Progenitor cell of endocrine pancreas (in vitro differentiated cells): ENCODE results near the gene SH3GLB2. TPM values are rescaled to one million over a fixed set of nuclear protein-coding genes. Genes with fewer than 3 reads are reported as not detected.

Experiments used
- DNase-seq: peaks from one replicate; pipeline ENCODE4 v3.0.0; 2021; ENCODE audit warnings: low spot score; ENCODE audit not compliant: unreplicated experiment
- H3K27ac Mint-ChIP-seq: 2 replicates; pipeline ENCODE4 v1.8.0; 2021; ENCODE audit warnings: mild to moderate bottlenecking, moderate library complexity, mixed read lengths
- H3K27me3 Mint-ChIP-seq: 2 replicates; pipeline ENCODE4 v1.8.0; 2021; ENCODE audit warnings: mixed read lengths
- H3K36me3 Mint-ChIP-seq: 2 replicates; pipeline ENCODE4 v1.8.0; 2022; ENCODE audit warnings: mixed read lengths; ENCODE audit not compliant: insufficient read depth
- H3K4me1 Mint-ChIP-seq: 2 replicates; pipeline ENCODE4 v1.8.0; 2021; ENCODE audit warnings: low read depth, mixed read lengths
- H3K4me3 Mint-ChIP-seq: 2 replicates; pipeline ENCODE4 v1.8.0; 2021; ENCODE audit warnings: low read depth, mild to moderate bottlenecking, moderate library complexity, mixed read lengths
- H3K9me3 Mint-ChIP-seq: 2 replicates; pipeline ENCODE4 v1.8.0; 2021; ENCODE audit warnings: low read depth, mixed read lengths
- CTCF ChIP-seq: fragments of 200-600 bp; sonication (generic); IDR thresholded peaks from one replicate; pipeline ENCODE4 v1.5.0; 2021; ENCODE audit warnings: antibody characterized with exemption, mild to moderate bottlenecking; ENCODE audit not compliant: unreplicated experiment
- total RNA-seq: library from RNA; stranded (reverse); gene quantifications from 2 replicates; pipeline ENCODE4 v1.2.1, GENCODE V29; 2021

Gene SH3GLB2
- total RNA-seq, 1 donor from 2014 or later: 183 TPM

DNA sequence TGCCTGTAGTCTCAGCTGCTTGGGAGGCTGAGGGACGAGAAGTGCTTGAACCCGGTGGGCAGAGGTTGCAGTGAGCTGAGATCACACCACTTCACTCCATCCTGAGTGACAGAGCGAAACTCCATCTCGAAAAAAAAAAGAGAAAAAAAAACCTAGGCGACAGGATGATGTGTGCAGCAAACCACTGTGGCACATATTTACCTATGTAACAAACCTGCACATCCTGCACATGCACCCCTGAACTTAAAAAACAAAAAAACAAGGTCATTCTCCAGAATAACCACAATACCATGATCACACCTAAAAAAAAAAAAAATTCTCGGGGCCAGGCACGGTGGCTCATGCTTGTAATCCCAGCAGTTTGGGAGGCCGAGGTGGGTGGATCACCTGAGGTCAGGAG, 45.3 kb upstream of the SH3GLB2 start:
- H3K36me3 Mint-ChIP-seq: peaks cover 2% of the 10 kb centered on the region
- no peak for TF ChIP-seq CTCF
- H3K4me3 Mint-ChIP-seq: no peak overlapping the region
- no peaks in the 10 kb centered on the region for H3K27me3 Mint-ChIP-seq
- DNase-seq: no peak
- H3K9me3 Mint-ChIP-seq: no peaks in the 10 kb centered on the region
- H3K4me1 Mint-ChIP-seq: no peaks in the 10 kb centered on the region
- H3K27ac Mint-ChIP-seq: no peak overlapping the region

DNA sequence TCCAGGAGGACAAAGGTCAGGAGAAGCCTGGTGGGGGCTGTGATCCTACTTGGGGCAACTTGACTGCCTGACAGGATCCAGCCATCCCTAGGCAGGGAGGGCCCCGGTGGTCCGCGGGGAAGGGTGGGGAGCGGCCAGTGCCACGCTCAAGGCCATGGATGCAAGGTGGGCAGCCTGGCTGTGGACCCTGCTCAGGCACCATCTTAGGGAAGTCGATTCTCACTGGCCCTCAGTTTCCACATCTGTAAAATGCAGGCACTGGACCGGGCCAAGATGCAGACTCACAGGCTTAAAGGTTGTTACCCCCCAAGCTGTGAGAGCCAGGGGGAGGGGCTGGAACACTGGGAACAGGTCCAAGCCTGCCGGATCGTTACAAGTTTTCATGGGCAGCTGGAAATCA, 44.0 kb upstream of the SH3GLB2 start:
- Mint-ChIP-seq H3K4me3 (no peak overlapping the region), H3K9me3 (no peaks in the 10 kb centered on the region), H3K4me1 (no peaks in the 10 kb centered on the region), H3K27ac (peak overlapping the region; percentile 16), H3K36me3 (peaks cover 2% of the 10 kb centered on the region), H3K27me3 (no peaks in the 10 kb centered on the region)
- DNase-seq: no peak
- TF ChIP-seq CTCF: no peak

- no peak for TF ChIP-seq CTCF
- no peak for DNase-seq
- no peaks in the 10 kb centered on the region for H3K4me1 Mint-ChIP-seq
- H3K4me3 Mint-ChIP-seq: no peak overlapping the region
- H3K9me3 Mint-ChIP-seq: no peaks in the 10 kb centered on the region
- H3K27ac Mint-ChIP-seq: peak overlapping the region; percentile 16
- no peaks in the 10 kb centered on the region for H3K27me3 Mint-ChIP-seq
- peaks cover 2% of the 10 kb centered on the region for H3K36me3 Mint-ChIP-seq
Measured at GRCh38 chr9:129071526-129072126, 43.5 kb upstream of the SH3GLB2 start.

- no peak overlapping the region for H3K27ac Mint-ChIP-seq
- TF ChIP-seq CTCF: no peak
- H3K9me3 Mint-ChIP-seq: no peaks in the 10 kb centered on the region
- no peak for DNase-seq
- H3K4me3 Mint-ChIP-seq: no peak overlapping the region
- no peaks in the 10 kb centered on the region for H3K27me3 Mint-ChIP-seq
- H3K36me3 Mint-ChIP-seq: peaks cover 2% of the 10 kb centered on the region
- no peaks in the 10 kb centered on the region for H3K4me1 Mint-ChIP-seq
Measured at GRCh38 chr9:129070696-129071525, 42.8 kb upstream of the SH3GLB2 start.

DNA sequence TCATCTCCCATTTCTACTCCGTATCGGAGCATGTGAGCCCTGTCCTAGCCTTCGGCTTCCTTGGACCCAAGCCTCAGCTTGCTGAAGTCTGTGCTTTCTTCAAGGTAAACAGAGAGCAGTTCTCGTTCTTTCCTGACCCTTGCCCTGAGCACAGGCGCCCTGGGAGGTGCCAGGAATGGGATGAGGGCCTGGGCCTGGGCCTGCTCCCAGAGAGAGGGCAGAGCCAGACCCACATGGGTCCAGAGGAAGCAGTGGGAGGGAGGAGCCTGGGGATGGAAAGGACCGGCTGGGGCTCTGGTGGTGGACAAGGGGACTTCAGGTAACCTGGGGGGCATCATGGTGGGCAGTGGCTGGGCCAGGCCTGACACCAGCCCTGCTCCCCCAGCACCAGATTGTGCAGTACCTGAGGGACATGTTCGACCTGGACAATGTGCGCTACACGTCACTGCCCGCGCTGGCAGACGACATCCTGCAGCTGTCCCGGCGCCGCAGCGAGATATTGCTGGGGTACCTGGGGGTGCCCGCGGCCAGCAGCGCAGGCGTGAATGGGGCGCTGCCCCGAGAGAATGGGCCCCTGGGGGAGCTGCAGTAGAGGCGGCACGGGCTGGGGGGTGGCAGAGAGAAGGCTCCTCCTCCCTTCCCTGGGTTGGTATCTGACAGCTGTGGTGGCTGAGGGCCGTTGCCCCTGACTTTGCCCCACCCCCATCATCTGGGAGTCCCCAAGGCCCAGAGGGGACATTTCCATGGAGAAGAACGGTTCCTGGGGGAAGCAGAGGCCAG, 41.9 kb upstream of the SH3GLB2 start:
- H3K4me1 Mint-ChIP-seq: no peaks in the 10 kb centered on the region
- TF ChIP-seq CTCF: no peak
- no peak for DNase-seq
- no peak overlapping the region for H3K27ac Mint-ChIP-seq
- no peaks in the 10 kb centered on the region for H3K9me3 Mint-ChIP-seq
- H3K36me3 Mint-ChIP-seq: peaks cover 5% of the 10 kb centered on the region
- no peak overlapping the region for H3K4me3 Mint-ChIP-seq
- H3K27me3 Mint-ChIP-seq: no peaks in the 10 kb centered on the region
